Endothelial cell of umbilical vein (primary cell): ENCODE results near the gene CLTC. TPM values are rescaled to one million over a fixed set of nuclear protein-coding genes. Genes with fewer than 3 reads are reported as not detected.

Experiments used
- BruUV-seq: library from RNA; stranded (reverse); fragments of 400-500 nt; replicated peaks from 2 replicates; lab custom pipeline; 2021; lab: Mats Ljungman, UMichigan
- CTCF ChIA-PET: fragments of 300-600, 350-600 bp; sonication (Branson Sonifier 250); formaldehyde crosslinking; loops from one replicate; lab custom pipeline; 2021; ENCODE audit warnings: antibody characterized with exemption, inconsistent platforms; lab: Charles Lee
- POLR2A ChIA-PET: fragments of 300-600, 350-600 bp; sonication (Branson Sonifier 250); formaldehyde crosslinking; loops from one replicate; lab custom pipeline; 2021; ENCODE audit warnings: antibody characterized with exemption, inconsistent platforms; lab: Charles Lee
- DNase-seq: peaks from one replicate; pipeline ENCODE4 v3.0.0-alpha.2; 2011; ENCODE audit warnings: low read depth, low spot score
- FAIRE-seq: peaks from 2 replicates; lab custom pipeline; 2011; peaks lifted over from hg19 to GRCh38; lab: Jason Lieb, UNC
- H2AFZ ChIP-seq: 2 replicates; pipeline ENCODE4 v1.6.0; 2012; ENCODE audit warnings: low read depth, low read length, control low read depth, inconsistent platforms
- H3K27ac ChIP-seq: 2 replicates; pipeline ENCODE4 v1.5.1; 2011; ENCODE audit warnings: low read depth, mild to moderate bottlenecking, control low read depth, low read length, moderate library complexity; ENCODE audit not compliant: insufficient read depth
- H3K27me3 ChIP-seq, 2 experiments: 2 replicates each; pipeline versions ENCODE4 v1.6.0 to v1.6.1; 2011; ENCODE audit warnings: low read length in 2 of 2, mixed read lengths in 1 of 2; ENCODE audit not compliant: control insufficient read depth in 2 of 2, insufficient read depth in 2 of 2
- H3K36me3 ChIP-seq, 2 experiments: 2 replicates in 1 of 2; 3 replicates in 1 of 2; pipeline ENCODE4 v1.5.1; 2011; ENCODE audit warnings: low read length in 2 of 2, mild to moderate bottlenecking in 1 of 2, moderate library complexity in 1 of 2; ENCODE audit not compliant: control insufficient read depth in 2 of 2, insufficient read depth in 2 of 2; ENCODE audit errors: extremely low read depth in 1 of 2
- H3K4me1 ChIP-seq: 3 replicates; pipeline ENCODE4 v1.5.1; 2011; ENCODE audit warnings: mild to moderate bottlenecking, low read length; ENCODE audit not compliant: control insufficient read depth, insufficient read depth; ENCODE audit errors: extremely low read depth
- H3K4me2 ChIP-seq: 2 replicates; pipeline ENCODE4 v1.6.1; 2011; ENCODE audit warnings: low read length, control low read depth, mixed read lengths; ENCODE audit not compliant: insufficient read depth
- H3K4me3 ChIP-seq, 3 experiments: fragments of 200-600 bp in 1 of 3; sonication (generic), shearing (Covaris generic) in 1 of 3; replicated peaks in 1 of 3; 2 replicates each; pipeline ENCODE4 v1.5.1; 2011 to 2016; ENCODE audit warnings: control low read depth in 3 of 3, low read length in 3 of 3, mild to moderate bottlenecking in 2 of 3, inconsistent platforms in 1 of 3, low read depth in 1 of 3, moderate library complexity in 1 of 3; ENCODE audit not compliant: insufficient read depth in 1 of 3
- H3K79me2 ChIP-seq: 2 replicates; pipeline ENCODE4 v1.6.0; 2012; ENCODE audit warnings: low read length, inconsistent platforms; ENCODE audit not compliant: control insufficient read depth, insufficient read depth
- H3K9ac ChIP-seq: replicated peaks from 2 replicates; pipeline ENCODE3; 2011; ENCODE audit warnings: low read length, control low read depth; ENCODE audit not compliant: insufficient read depth; ENCODE audit errors: extremely low read depth
- H3K9me1 ChIP-seq: replicated peaks from 3 replicates; pipeline ENCODE4 v1.6.0; 2011; ENCODE audit warnings: mild to moderate bottlenecking, low read length; ENCODE audit not compliant: control insufficient read depth, insufficient read depth; ENCODE audit errors: extremely low read depth
- H3K9me3 ChIP-seq: replicated peaks from 2 replicates; pipeline ENCODE4 v1.5.1; 2012; ENCODE audit warnings: low read length, inconsistent platforms; ENCODE audit not compliant: control insufficient read depth, insufficient read depth
- H4K20me1 ChIP-seq: replicated peaks from 2 replicates; pipeline ENCODE3; 2011; ENCODE audit warnings: mild to moderate bottlenecking, low read length; ENCODE audit not compliant: control insufficient read depth, insufficient read depth; ENCODE audit errors: extremely low read depth
- CTCF ChIP-seq, 2 donors: IDR thresholded peaks; 1 replicate in 1 of 2; 2 replicates in 1 of 2; pipeline ENCODE4 v1.5.1; 2011; ENCODE audit warnings: low read length in 2 of 2, mild to moderate bottlenecking in 2 of 2, moderate library complexity in 2 of 2, control low read depth in 1 of 2, inconsistent platforms in 1 of 2, low read depth in 1 of 2; ENCODE audit not compliant: insufficient read depth in 1 of 2; ENCODE audit errors: extremely low read depth in 1 of 2
- EZH2 ChIP-seq: IDR thresholded peaks from 2 replicates; pipeline ENCODE4 v1.6.1; 2012; ENCODE audit warnings: borderline replicate concordance, low read depth, mild to moderate bottlenecking, moderate library complexity, low read length, inconsistent platforms; ENCODE audit not compliant: severe bottlenecking
- FOS ChIP-seq: IDR thresholded peaks from 2 replicates; pipeline ENCODE4 v1.6.1; 2011; ENCODE audit warnings: mild to moderate bottlenecking, low read length, moderate library complexity, borderline replicate concordance; ENCODE audit not compliant: insufficient read depth
- GATA2 ChIP-seq: IDR thresholded peaks from 2 replicates; pipeline ENCODE4 v1.7.0; 2011; ENCODE audit warnings: low read depth, mild to moderate bottlenecking, moderate library complexity, mixed read lengths, low read length; ENCODE audit not compliant: insufficient read length, insufficient read depth
- JUN ChIP-seq: IDR thresholded peaks from 2 replicates; pipeline ENCODE4 v1.6.1; 2011; ENCODE audit warnings: borderline replicate concordance, low read depth; ENCODE audit not compliant: insufficient read length, insufficient read depth
- MAX ChIP-seq: IDR thresholded peaks from 2 replicates; pipeline ENCODE4 v1.6.1; 2011; ENCODE audit not compliant: insufficient read depth, insufficient read length
- MYC ChIP-seq: IDR thresholded peaks from one replicate; pipeline ENCODE4 v1.6.1; 2011; ENCODE audit warnings: mild to moderate bottlenecking, low read depth, low read length
- POLR2A ChIP-seq: IDR thresholded peaks from 2 replicates; pipeline ENCODE4 v1.6.1; 2012; ENCODE audit warnings: low read depth, mild to moderate bottlenecking, control low read depth, low read length
- POLR2AphosphoS5 ChIP-seq: IDR thresholded peaks from 2 replicates; pipeline ENCODE4 v1.6.1; 2012; ENCODE audit warnings: low read depth, mild to moderate bottlenecking, control low read depth, low read length, moderate library complexity; ENCODE audit not compliant: insufficient read depth
- dilution Hi-C: fragments of 300-500 bp; cut with MboI; formaldehyde crosslinking; loops from one replicate; pipeline ENCODE4 v1.15.0; 2019; ENCODE audit warnings: low sequenced_read_pairs; ENCODE audit not compliant: extremely low pct_ligation_motif_present
- intact Hi-C: fragments of 100-400 bp; cut with micrococcal nuclease; formaldehyde crosslinking; loops from one replicate; pipeline ENCODE4 v1.10.0; 2022
- polyA plus RNA-seq, 4 experiments: library from polyadenylated mRNA; depleted of rRNA in 3 of 4; stranded (reverse) in 3 of 4; unstranded in 1 of 4; fragments of >200 nt; gene quantifications; 2 replicates each; pipeline versions ENCODE4 v1.2.1 to v1.2.3, GENCODE V29; 2011 to 2012; ENCODE audit warnings: missing spikeins in 1 of 4
- total RNA-seq: library from RNA; stranded (reverse); gene quantifications from 2 replicates; pipeline ENCODE4 v1.2.3, GENCODE V29; 2021

The CLTC gene
- total and polyA plus RNA-seq, 2 donors (not counting 3 experiments of a cell fraction or from before 2014, with no cell fraction given) = 164 to 326 TPM

- DNase-seq (peak; percentile 100), FAIRE-seq (peak; percentile 100)
- CTCF ChIA-PET = interaction anchor here (1.1 to 3.6 kb wide), 6 partner anchors 19 to 207 kb away, joined by 3 to 39 read pairs (median 4); no protein-coding TSS in a partner anchor
- Histone ChIP-seq H2AFZ (peak within 1 kb of the TSS; percentile 10), H3K27me3 (no peaks in the 10 kb centered on the region), H3K79me2 (peaks cover 93% of the 10 kb centered on the region), H3K9me3 (no peaks in the 10 kb centered on the region), H3K4me2 (peak within 1 kb of the TSS; percentile 93), H3K27ac (peak within 1 kb of the TSS; percentile 97), H3K4me1 (peaks cover 26% of the 10 kb centered on the region), H4K20me1 (no peaks in the 10 kb centered on the region), H3K9ac (peak within 1 kb of the TSS; percentile 99), H3K4me3 (peak within 1 kb of the TSS; percentile 59 to 90 (median 89)), H3K36me3 (no peaks in the 10 kb centered on the region), H3K9me1 (no peaks in the 10 kb centered on the region)
- intact Hi-C loops = loop anchor here (1.0 to 10.0 kb wide), 5 partner anchors 88 to 550 kb away; partner anchors contain the start of genes CLTC, PRR11, SKA2 and YPEL2
- POLR2A ChIA-PET = interaction anchor here (0.7 to 1.4 kb wide), 7 partner anchors 21 to 146 kb away, joined by 3 to 7 read pairs (median 3); partner anchors contain the start of gene CLTC
- BruUV-seq = no TSS peak
- TF ChIP-seq FOS (no peak), GATA2 (no peak), POLR2AphosphoS5 (peak; percentile 81), CTCF (IDR thresholded peaks at IDR 0.05; ENCODE audit: extremely low read depth in 1 of 2, insufficient read depth in 1 of 2, low read depth in 1 of 2, low read length in 2 of 2) (no peak), MAX (peak; percentile 88), JUN (peak; percentile 33), POLR2A (peak; percentile 94), EZH2 (no peak), MYC (peak; percentile 96)
- dilution Hi-C loops = no loop called here
Measured at GRCh38 chr17:59707149-59707970, 87.7 kb downstream of the CLTC start, which contains the start of the genes PTRH2 and VMP1. PTRH2 (minus strand) TSS chr17:59707430; CDS start chr17:59697978, 9,452 bp downstream. VMP1 (plus strand) TSS chr17:59707654; CDS start chr17:59731447, 23,793 bp downstream.
